H1 (cell line): ENCODE data around the gene NR1I3.

Source experiments
- CTCF ChIP-seq, 3 experiments: IDR thresholded peaks; 1 replicate in 2 of 3; 2 replicates in 1 of 3; pipeline versions ENCODE4 v1.5.1 to v1.6.1; 2011; ENCODE audit warnings: low read length in 3 of 3, mild to moderate bottlenecking in 3 of 3, inconsistent platforms in 2 of 3, low read depth in 1 of 3, moderate library complexity in 1 of 3; ENCODE audit not compliant: insufficient read depth in 1 of 3; ENCODE audit errors: control extremely low read depth in 1 of 3
- EGR1 ChIP-seq: IDR thresholded peaks from 2 replicates; pipeline ENCODE4 v1.6.1; 2011; ENCODE audit warnings: low read depth, low read length, borderline replicate concordance
- EP300 ChIP-seq, 2 experiments: IDR thresholded peaks; 1 replicate in 1 of 2; 2 replicates in 1 of 2; pipeline ENCODE4 v1.6.1; 2011 to 2012; ENCODE audit warnings: low read depth in 2 of 2, low read length in 2 of 2, mild to moderate bottlenecking in 2 of 2, borderline replicate concordance in 1 of 2, inconsistent platforms in 1 of 2, moderate library complexity in 1 of 2
- JUN ChIP-seq: IDR thresholded peaks from 2 replicates; pipeline ENCODE4 v1.6.1; 2011; ENCODE audit warnings: low read depth, mild to moderate bottlenecking, improper control_type of control experiment, low read length
- POLR2A ChIP-seq, 2 experiments: IDR thresholded peaks; 1 replicate in 1 of 2; 2 replicates in 1 of 2; pipeline ENCODE4 v1.6.1; 2011; ENCODE audit warnings: low read depth in 2 of 2, low read length in 2 of 2, mild to moderate bottlenecking in 2 of 2; ENCODE audit errors: control extremely low read depth in 1 of 2
- RAD21 ChIP-seq, 2 experiments: IDR thresholded peaks in 1 of 2; conservative IDR thresholded peaks in 1 of 2; 2 replicates each; pipeline ENCODE4 v1.6.1; 2011; ENCODE audit warnings: low read depth in 2 of 2, low read length in 2 of 2, improper control_type of control experiment in 1 of 2, inconsistent platforms in 1 of 2, mild to moderate bottlenecking in 1 of 2, moderate library complexity in 1 of 2
- RNF2 ChIP-seq: fragments of 200-900, 300-1000 bp; sonication (generic); IDR thresholded peaks from 2 replicates; pipeline ENCODE4 v1.7.1; 2016; ENCODE audit warnings: borderline replicate concordance, low read depth, mild to moderate bottlenecking, antibody characterized with exemption, low read length; ENCODE audit not compliant: poor library complexity, severe bottlenecking; ENCODE audit errors: missing control alignments
- SP1 ChIP-seq: IDR thresholded peaks from 2 replicates; pipeline ENCODE4 v1.6.1; 2011; ENCODE audit warnings: low read depth, low read length
- YY1 ChIP-seq: IDR thresholded peaks from 2 replicates; pipeline ENCODE4 v1.6.1; 2011; ENCODE audit warnings: low read depth, mild to moderate bottlenecking, low read length

GRCh38 chr1:161206411-161207140 is 31.4 kb downstream of the NR1I3 start:
- TF ChIP-seq CTCF (IDR thresholded peaks at IDR 0.05; ENCODE audit: control extremely low read depth in 1 of 3, insufficient read depth in 1 of 3, low read depth in 1 of 3, low read length in 3 of 3) = no peak
- TF ChIP-seq RAD21 (IDR thresholded peaks at IDR 0.05 in 1 of 2, conservative IDR thresholded peaks at IDR 0.05 in 1 of 2; ENCODE audit: low read depth in 2 of 2, low read length in 2 of 2) = no peak
- no peak for TF ChIP-seq EP300 (IDR thresholded peaks at IDR 0.05; ENCODE audit: borderline replicate concordance in 1 of 2, low read depth in 2 of 2, low read length in 2 of 2)
- TF ChIP-seq SP1 = no peak
- TF ChIP-seq RNF2 = no peak
- TF ChIP-seq JUN = no peak
- TF ChIP-seq YY1 = no peak
- TF ChIP-seq EGR1 = no peak
- no peak for TF ChIP-seq POLR2A (IDR thresholded peaks at IDR 0.05; ENCODE audit: control extremely low read depth in 1 of 2, low read depth in 2 of 2, low read length in 2 of 2)
